Lung (tissue), 16 donors: ENCODE data around the gene WEE1. TPM values are rescaled to one million over a fixed set of nuclear protein-coding genes. Genes with fewer than 3 reads are reported as not detected.

ENCODE experiments used
- ATAC-seq: fragments of 200-7000 bp; cut with Tn5 transposase; one replicate; pipeline ENCODE4 v1.9.1; 2020; ENCODE audit warnings: moderate number of reproducible peaks; ENCODE audit not compliant: insufficient read depth, low FRiP score
- DNase-seq, 3 donors: peaks; one replicate each; pipeline ENCODE4 v3.0.0-alpha.2; 2013 to 2017
- H3K27ac ChIP-seq, 2 donors: one replicate each; pipeline ENCODE4 v1.5.1; 2013; ENCODE audit warnings: mild to moderate bottlenecking in 2 of 2, moderate library complexity in 2 of 2, control low read depth in 1 of 2, inconsistent platforms in 1 of 2, low read depth in 1 of 2, low read length in 1 of 2
- H3K27me3 ChIP-seq, 3 donors: one replicate each; pipeline ENCODE4 v1.5.1; 2013; ENCODE audit warnings: low read length in 2 of 3; ENCODE audit not compliant: control insufficient read depth in 3 of 3, insufficient read depth in 3 of 3
- H3K36me3 ChIP-seq, 4 donors: one replicate each; pipeline ENCODE4 v1.5.1; 2013; ENCODE audit warnings: low read length in 4 of 4, mild to moderate bottlenecking in 1 of 4, moderate library complexity in 1 of 4; ENCODE audit not compliant: control insufficient read depth in 4 of 4, insufficient read depth in 4 of 4
- H3K4me1 ChIP-seq, 5 donors: one replicate each; pipeline ENCODE4 v1.5.1; 2013; ENCODE audit warnings: low read length in 5 of 5, mild to moderate bottlenecking in 2 of 5, moderate library complexity in 1 of 5; ENCODE audit not compliant: control insufficient read depth in 5 of 5, insufficient read depth in 5 of 5
- H3K4me3 ChIP-seq: one replicate; pipeline ENCODE4 v1.5.1; 2013; ENCODE audit warnings: mild to moderate bottlenecking, control low read depth, moderate library complexity
- H3K9ac ChIP-seq, 2 donors: one replicate each; pipeline ENCODE4 v1.5.1; 2013; ENCODE audit warnings: low read length in 2 of 2, control low read depth in 1 of 2; ENCODE audit not compliant: insufficient read depth in 1 of 2
- H3K9me3 ChIP-seq, 4 donors: one replicate each; pipeline ENCODE4 v1.5.1; 2013; ENCODE audit warnings: low read length in 3 of 4, mild to moderate bottlenecking in 1 of 4, moderate library complexity in 1 of 4; ENCODE audit not compliant: control insufficient read depth in 4 of 4, insufficient read depth in 3 of 4
- WGBS, 2 donors: extraction: QIAGEN DNeasy Blood & Tissue Kit; methylation state at CpG; one replicate each; pipeline ENCODE4 v1.1.7; 2013; 5-methylcytosine and 5-hydroxymethylcytosine counted together
- long read RNA-seq, 5 donors: transcript quantifications; one replicate each; lab custom pipeline, GENCODE V29; 2026
- polyA plus RNA-seq, 2 donors: library from polyadenylated mRNA; stranded (reverse); fragments of 200-250 nt; gene quantifications; one replicate each; pipeline ENCODE4 v1.2.1, GENCODE V29; 2013
- total RNA-seq, 2 donors: library from RNA; depleted of rRNA in 1 of 2; stranded (reverse); fragments of >200 nt in 1 of 2; gene quantifications; one replicate each; pipeline ENCODE4 v1.2.1, GENCODE V29; 2014 to 2021
- TF ChIP-seq, protein P1 (sequence below): IDR thresholded peaks from 2 replicates; pipeline ENCODE4 v1.5.1; 2012; ENCODE audit warnings: mild to moderate bottlenecking; ENCODE audit errors: control extremely low read depth, extremely low read depth
- donor health status: control.
- donor health status: control.
- donor health status: Bipolar disorder and iron deficiency.
- donor health status: healthy.
- donor health status: DM: yes; HTN: yes; CAD: no.

The WEE1 gene
- total RNA-seq (10 to 100 TPM; 13.7 to 48.9 TPM), polyA plus RNA-seq (1 to 10 TPM; 5.0 to 5.7 TPM)
- long read RNA-seq, donor 1, transcript WEE1-202 (11 exons, 2,799 nt), result major isoform, 5 of 13 reads
- long read RNA-seq, donor 1, partial matches to known transcripts, result 5 of 13 reads
- long read RNA-seq, donor 1, other reads (novel, unspliced or antisense), result 0 of 13 reads
- long read RNA-seq, donor 2, partial matches to known transcripts, result 0 of 1 reads
- long read RNA-seq, donor 2, other reads (novel, unspliced or antisense), result 0 of 1 reads
- long read RNA-seq, donor 3, partial matches to known transcripts, result 0 of 6 reads
- long read RNA-seq, donor 3, other reads (novel, unspliced or antisense), result 0 of 6 reads
- long read RNA-seq, donor 4, full-length matches to known transcripts, result 8 of 17 reads
- long read RNA-seq, donor 4, partial matches to known transcripts, result 9 of 17 reads
- long read RNA-seq, donor 4, other reads (novel, unspliced or antisense), result 0 of 17 reads
- long read RNA-seq, donor 5, full-length matches to known transcripts, result 13 of 13 reads
- long read RNA-seq, donor 5, partial matches to known transcripts, result 0 of 13 reads
- long read RNA-seq, donor 5, other reads (novel, unspliced or antisense), result 0 of 13 reads

DNA sequence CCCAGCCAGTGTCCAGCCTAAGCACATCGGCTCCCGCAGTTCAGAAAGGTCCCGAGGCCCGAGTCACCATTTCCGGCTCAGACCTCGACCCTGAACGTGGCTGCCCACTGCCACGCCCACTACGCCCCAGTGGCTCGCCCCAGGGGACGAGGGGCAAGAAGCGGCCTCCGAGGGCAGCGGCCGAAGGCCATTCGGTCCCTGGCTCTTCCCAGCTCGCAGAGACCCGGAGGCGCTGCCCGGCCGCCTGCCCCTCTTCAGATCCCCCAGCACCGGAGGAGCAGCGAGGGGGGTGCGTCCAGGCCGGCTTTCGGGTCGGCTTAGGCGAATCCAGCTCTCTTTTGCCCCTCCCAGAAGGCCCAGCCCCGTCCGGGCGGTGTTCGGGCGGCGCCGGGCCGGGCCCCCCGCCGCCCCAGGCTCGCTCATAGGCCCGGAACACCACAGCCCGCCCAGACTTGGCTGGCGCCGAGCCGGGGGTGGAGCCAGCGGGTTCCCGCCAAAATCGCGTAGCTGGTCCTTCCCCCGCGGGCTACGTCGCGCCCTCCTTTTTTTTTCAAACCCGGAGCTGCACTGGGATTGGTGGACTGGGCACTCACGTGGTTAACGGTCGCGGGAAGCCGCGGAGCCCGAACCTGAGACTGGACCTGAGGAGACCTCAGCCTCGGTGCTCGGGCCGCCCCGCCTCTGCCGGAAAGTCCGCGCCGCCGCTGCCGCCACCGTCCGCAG, at the start of gene WEE1:
TSS of gene WEE1 (plus strand) at position 619 of the 723 bp plus-strand sequence. CDS start 264 bp downstream, outside the sequence.
- 0% methylated on average over 58 to 73 of the region's 73 CpGs for WGBS, 2 donors

DNA sequence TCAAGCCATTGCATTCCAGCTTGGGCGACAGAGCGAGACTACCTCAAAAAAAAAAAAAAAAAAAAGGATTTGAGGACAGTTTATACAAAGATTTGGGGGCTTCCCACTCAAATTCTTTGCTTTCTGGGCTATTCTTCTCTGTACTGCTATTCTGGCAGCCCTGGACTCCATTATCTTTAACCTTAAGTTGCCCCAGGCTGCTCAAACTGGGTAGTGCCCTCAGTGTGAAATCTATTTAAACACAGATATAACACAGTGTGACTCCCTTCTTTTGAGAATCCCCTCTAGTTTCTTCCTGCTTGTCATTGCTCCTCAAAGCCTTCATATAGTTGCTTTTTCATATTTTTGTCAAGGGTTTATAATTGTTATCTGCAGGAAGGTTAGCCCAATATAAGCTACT, 49.5 kb upstream of the WEE1 start:
- ATAC-seq, result no peak
- no peak overlapping the region for H3K4me3 ChIP-seq
- peaks cover 0 to 26% (median 3%) of the 10 kb centered on the region in 5 donors for H3K4me1 ChIP-seq
- WGBS, 2 donors, result 96 to 100% methylated on average over 2 of the region's 2 CpGs
- no peaks in the 10 kb centered on the region for H3K9me3 ChIP-seq
- H3K36me3 ChIP-seq, result peaks cover 0 to 15% (median 5%) of the 10 kb centered on the region in 4 donors
- TF ChIP-seq, protein P1, sequence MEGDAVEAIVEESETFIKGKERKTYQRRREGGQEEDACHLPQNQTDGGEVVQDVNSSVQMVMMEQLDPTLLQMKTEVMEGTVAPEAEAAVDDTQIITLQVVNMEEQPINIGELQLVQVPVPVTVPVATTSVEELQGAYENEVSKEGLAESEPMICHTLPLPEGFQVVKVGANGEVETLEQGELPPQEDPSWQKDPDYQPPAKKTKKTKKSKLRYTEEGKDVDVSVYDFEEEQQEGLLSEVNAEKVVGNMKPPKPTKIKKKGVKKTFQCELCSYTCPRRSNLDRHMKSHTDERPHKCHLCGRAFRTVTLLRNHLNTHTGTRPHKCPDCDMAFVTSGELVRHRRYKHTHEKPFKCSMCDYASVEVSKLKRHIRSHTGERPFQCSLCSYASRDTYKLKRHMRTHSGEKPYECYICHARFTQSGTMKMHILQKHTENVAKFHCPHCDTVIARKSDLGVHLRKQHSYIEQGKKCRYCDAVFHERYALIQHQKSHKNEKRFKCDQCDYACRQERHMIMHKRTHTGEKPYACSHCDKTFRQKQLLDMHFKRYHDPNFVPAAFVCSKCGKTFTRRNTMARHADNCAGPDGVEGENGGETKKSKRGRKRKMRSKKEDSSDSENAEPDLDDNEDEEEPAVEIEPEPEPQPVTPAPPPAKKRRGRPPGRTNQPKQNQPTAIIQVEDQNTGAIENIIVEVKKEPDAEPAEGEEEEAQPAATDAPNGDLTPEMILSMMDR, result no peak
- H3K27ac ChIP-seq, result no peak overlapping the region
- no peak for DNase-seq
- no peak overlapping the region for H3K9ac ChIP-seq
- no peaks in the 10 kb centered on the region for H3K27me3 ChIP-seq

More for the DNA sequence above, at the start of gene WEE1:
- H3K9me3 ChIP-seq, result no peaks in the 10 kb centered on the region
- no peaks in the 10 kb centered on the region for H3K27me3 ChIP-seq
- peak within 1 kb of the TSS; percentile 65 for H3K4me3 ChIP-seq
- peak; percentile 99 to 100 (median 99) for DNase-seq
- peak within 1 kb of the TSS; percentile 93 to 98 for H3K27ac ChIP-seq
- TF ChIP-seq, protein P1, result no peak
- H3K36me3 ChIP-seq, result peaks cover 0 to 8% (median 0%) of the 10 kb centered on the region in 4 donors
- peak; percentile 95 for ATAC-seq
- H3K4me1 ChIP-seq, result peaks cover 2 to 55% (median 9%) of the 10 kb centered on the region in 5 donors
- peak within 1 kb of the TSS; percentile 65 to 79 for H3K9ac ChIP-seq

DNA sequence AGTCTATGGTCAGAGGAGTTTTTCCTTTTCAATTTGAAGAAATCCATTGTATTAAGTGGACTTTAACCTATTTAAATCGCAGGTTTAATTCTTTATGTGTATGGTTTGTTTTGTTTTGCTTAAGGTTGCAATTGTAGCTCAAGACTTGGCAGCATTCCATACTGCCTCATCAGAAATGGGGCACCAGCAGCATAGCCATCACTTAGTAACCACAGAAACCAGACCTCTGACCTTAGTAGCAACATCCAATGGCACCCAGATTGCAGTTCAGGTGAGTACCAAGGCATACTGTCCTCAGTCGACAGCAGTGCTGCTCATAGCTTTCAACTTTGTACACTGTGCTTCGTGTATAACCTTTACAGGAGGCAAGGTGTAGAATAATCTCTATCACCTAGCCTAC, 48.4 kb upstream of the WEE1 start:
- ATAC-seq, result no peak
- TF ChIP-seq, protein P1, result no peak
- WGBS, 2 donors, result 95% methylated on average over 3 of the region's 3 CpGs
- H3K4me1 ChIP-seq, result peaks cover 0 to 37% (median 10%) of the 10 kb centered on the region in 5 donors
- no peak overlapping the region for H3K27ac ChIP-seq
- DNase-seq, result no peak
- no peaks in the 10 kb centered on the region for H3K9me3 ChIP-seq
- H3K27me3 ChIP-seq, result no peaks in the 10 kb centered on the region
- no peak overlapping the region for H3K9ac ChIP-seq
- H3K36me3 ChIP-seq, result peaks cover 0 to 15% (median 5%) of the 10 kb centered on the region in 4 donors
- H3K4me3 ChIP-seq, result no peak overlapping the region
